PC-3 (cell line): Measurements from ENCODE around the gene CLIC1.

Experiments
- CTCF ChIP-seq: fragments of 300-600 bp; sonication (generic); conservative IDR thresholded peaks from 2 replicates; pipeline ENCODE4 v1.5.1; 2017; ENCODE audit warnings: antibody characterized with exemption, low read depth, mild to moderate bottlenecking, low read length
- EZH2 ChIP-seq: fragments of 300-600 bp; sonication (generic); IDR thresholded peaks from one replicate; pipeline ENCODE4 v1.6.1; 2017; ENCODE audit warnings: antibody characterized with exemption, mild to moderate bottlenecking, low read length; ENCODE audit not compliant: unreplicated experiment

DNA sequence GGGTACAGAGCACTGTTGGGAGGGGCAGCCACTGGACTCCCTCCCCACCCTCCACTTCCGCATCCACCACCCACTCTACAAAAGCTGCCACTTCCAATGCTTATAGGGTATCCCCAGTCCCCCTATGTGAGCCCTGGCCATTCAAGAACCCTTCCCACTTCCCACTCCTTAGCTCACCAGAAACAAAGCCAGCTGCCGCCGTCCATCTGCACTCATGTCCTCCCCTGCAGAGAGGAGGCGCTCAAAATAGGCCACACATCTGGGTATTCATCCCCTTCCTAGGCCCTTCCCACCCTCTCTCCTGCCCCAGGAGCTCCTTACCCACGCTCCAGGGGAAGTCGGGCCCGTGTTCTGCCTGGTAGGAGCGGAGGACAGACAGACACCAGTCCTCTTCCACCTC is 49.0 kb downstream of the CLIC1 start:
- TF ChIP-seq CTCF = no peak
- no peak for TF ChIP-seq EZH2
